Measurements from ENCODE around the gene TBX10. TPM values are rescaled to one million over a fixed set of nuclear protein-coding genes. Genes with fewer than 3 reads are reported as not detected.
"Not testable (repeated sequence)": the region's sequence is repeated elsewhere in the genome, so short reads cannot be mapped to it uniquely, and the experiment has no call there.

TBX10 gene
- total and polyA plus RNA-seq, 7 donors = 0.01 TPM; not detected in 6

- TF ChIP-seq, protein P1, sequence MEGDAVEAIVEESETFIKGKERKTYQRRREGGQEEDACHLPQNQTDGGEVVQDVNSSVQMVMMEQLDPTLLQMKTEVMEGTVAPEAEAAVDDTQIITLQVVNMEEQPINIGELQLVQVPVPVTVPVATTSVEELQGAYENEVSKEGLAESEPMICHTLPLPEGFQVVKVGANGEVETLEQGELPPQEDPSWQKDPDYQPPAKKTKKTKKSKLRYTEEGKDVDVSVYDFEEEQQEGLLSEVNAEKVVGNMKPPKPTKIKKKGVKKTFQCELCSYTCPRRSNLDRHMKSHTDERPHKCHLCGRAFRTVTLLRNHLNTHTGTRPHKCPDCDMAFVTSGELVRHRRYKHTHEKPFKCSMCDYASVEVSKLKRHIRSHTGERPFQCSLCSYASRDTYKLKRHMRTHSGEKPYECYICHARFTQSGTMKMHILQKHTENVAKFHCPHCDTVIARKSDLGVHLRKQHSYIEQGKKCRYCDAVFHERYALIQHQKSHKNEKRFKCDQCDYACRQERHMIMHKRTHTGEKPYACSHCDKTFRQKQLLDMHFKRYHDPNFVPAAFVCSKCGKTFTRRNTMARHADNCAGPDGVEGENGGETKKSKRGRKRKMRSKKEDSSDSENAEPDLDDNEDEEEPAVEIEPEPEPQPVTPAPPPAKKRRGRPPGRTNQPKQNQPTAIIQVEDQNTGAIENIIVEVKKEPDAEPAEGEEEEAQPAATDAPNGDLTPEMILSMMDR (IDR thresholded peaks at IDR 0.05) = no peak
- intact Hi-C loops (cut with DNase I) = loop anchor here (5.0 kb wide), 1 partner anchor 35 kb away; no protein-coding TSS in a partner anchor
- Histone ChIP-seq H3K27me3 (ENCODE audit: insufficient read depth in 3 of 3, low read length in 2 of 3) (no peaks in the 10 kb centered on the region), H3K9me3 (no peaks in the 10 kb centered on the region), H3K27ac (no peak overlapping the region), H3K4me1 (peaks cover 15% of the 10 kb centered on the region), H3K36me3 (ENCODE audit: insufficient read depth in 1 of 2, low read depth in 1 of 2) (no peaks in the 10 kb centered on the region), H3K4me3 (no peak overlapping the region)
- 87 to 89% (median 88%) methylated on average over 10 of the region's 10 CpGs for WGBS, 3 donors
- ATAC-seq = no peak
- peak in 1 of 2 donors; percentile 37 for DNase-seq
Observed at GRCh38 chr11:67626970-67627369, 12.6 kb downstream of the TBX10 start.

DNA sequence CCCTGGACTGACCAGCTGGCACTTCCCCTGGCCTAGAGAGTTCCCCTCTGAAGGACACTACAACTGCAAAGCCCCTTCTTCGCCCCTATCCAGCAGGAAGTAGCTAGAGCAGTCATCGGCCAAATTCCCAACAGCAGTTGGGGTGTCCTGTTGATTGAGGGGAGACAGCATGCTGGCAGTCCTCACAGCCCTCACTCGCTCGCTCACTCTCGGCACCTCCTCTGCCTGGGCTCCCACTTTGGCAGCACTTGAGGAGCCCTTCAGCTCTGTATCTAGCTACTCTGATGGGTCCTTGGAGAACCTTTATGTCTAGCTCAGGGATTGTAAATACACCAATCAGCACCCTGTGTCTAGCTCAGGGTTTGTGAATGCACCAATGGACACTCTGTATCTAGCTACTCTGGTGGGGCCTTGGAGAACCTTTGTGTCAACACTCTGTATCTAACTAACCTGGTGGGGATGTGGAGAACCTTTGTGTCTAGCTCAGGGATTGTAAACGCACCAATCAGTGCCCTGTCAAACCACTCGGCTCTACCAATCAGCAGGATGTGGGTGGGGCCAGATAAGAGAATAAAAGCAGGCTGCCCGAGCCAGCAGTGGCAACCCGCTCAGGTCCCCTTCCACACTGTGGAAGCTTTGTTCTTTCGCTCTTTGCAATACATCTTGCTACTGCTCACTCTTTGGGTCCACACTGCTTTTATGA is 13.3 kb downstream of the TBX10 start:
- intact Hi-C loops (cut with DNase I) = loop anchor here (5.0 kb wide), 1 partner anchor 36 kb away; no protein-coding TSS in a partner anchor
- not testable (repeated sequence) for H3K27me3 ChIP-seq (ENCODE audit: insufficient read depth in 3 of 3, low read length in 2 of 3)

DNA sequence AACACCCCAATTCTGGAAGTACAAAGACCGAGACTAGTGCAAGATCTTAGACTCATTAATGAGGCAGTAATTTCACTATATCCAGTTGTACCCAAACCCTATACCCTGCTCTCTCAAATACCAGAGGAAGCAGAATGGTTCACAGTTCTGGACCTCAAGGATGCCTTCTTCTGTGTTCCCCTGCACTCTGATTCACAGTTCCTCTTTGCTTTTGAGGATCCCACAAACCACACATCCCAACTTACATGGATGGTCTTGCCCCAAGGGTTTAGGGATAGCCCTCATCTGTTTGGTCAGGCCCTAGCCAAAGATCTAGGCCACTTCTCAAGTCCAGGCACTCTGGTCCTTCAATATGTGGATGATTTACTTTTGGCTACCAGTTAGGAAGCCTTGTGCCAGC is 15.8 kb downstream of the TBX10 start:
- H3K9me3 ChIP-seq; H3K27me3 ChIP-seq (ENCODE audit: insufficient read depth in 3 of 3, low read length in 2 of 3); intact Hi-C loops (cut with DNase I); ATAC-seq; DNase-seq; H3K27ac ChIP-seq; H3K4me3 ChIP-seq; H3K4me1 ChIP-seq; H3K36me3 ChIP-seq (ENCODE audit: insufficient read depth in 1 of 2, low read depth in 1 of 2): not testable (repeated sequence)
- 93 to 96% (median 96%) methylated on average over 1 of the region's 1 CpG for WGBS, 3 donors

More for the DNA sequence above, 13.3 kb downstream of the TBX10 start:
- not testable (repeated sequence) for ATAC-seq; DNase-seq; H3K4me3 ChIP-seq; H3K36me3 ChIP-seq (ENCODE audit: insufficient read depth in 1 of 2, low read depth in 1 of 2); H3K27ac ChIP-seq; H3K9me3 ChIP-seq
- 86 to 88% (median 88%) methylated on average over 10 of the region's 10 CpGs for WGBS, 3 donors
- H3K4me1 ChIP-seq = peaks cover 15% of the 10 kb centered on the region

GRCh38 chr11:67622905-67623304 is 16.7 kb downstream of the TBX10 start:
- H3K27ac ChIP-seq = peak overlapping the region; percentile 46
- H3K36me3 ChIP-seq (ENCODE audit: insufficient read depth in 1 of 2, low read depth in 1 of 2); H3K9me3 ChIP-seq; intact Hi-C loops (cut with DNase I); H3K4me1 ChIP-seq; H3K27me3 ChIP-seq (ENCODE audit: insufficient read depth in 3 of 3, low read length in 2 of 3); H3K4me3 ChIP-seq; ATAC-seq; DNase-seq: not testable (repeated sequence)
- 27 to 57% (median 36%) methylated on average over 6 to 7 of the region's 7 CpGs for WGBS, 3 donors

DNA sequence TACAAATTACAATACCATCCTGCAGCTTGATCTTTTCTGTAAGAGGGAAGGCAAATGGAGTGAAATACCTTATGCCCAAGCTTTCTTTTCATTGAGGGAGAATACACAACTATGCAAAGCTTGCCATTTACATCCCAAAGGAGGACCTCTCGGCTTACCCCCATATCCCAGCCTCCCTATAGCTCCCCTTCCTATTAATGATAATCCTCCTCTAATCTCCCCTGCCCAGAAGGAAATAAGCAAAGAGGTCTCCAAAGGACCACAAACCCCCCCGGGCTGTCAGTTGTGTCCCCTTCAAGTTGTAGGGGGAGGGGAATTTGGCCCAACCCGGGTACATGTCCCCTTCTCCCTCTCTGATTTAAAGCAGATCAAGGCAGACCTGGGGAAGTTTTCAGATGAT is 17.6 kb downstream of the TBX10 start:
- H3K9me3 ChIP-seq; H3K4me3 ChIP-seq; DNase-seq; H3K36me3 ChIP-seq (ENCODE audit: insufficient read depth in 1 of 2, low read depth in 1 of 2); H3K27ac ChIP-seq; intact Hi-C loops (cut with DNase I); H3K4me1 ChIP-seq; ATAC-seq; H3K27me3 ChIP-seq (ENCODE audit: insufficient read depth in 3 of 3, low read length in 2 of 3): not testable (repeated sequence)
- 54 to 61% (median 57%) methylated on average over 3 of the region's 3 CpGs for WGBS, 3 donors

- H3K27me3 ChIP-seq (ENCODE audit: insufficient read depth in 3 of 3, low read length in 2 of 3); H3K4me3 ChIP-seq; H3K36me3 ChIP-seq (ENCODE audit: insufficient read depth in 1 of 2, low read depth in 1 of 2); DNase-seq; H3K4me1 ChIP-seq; H3K27ac ChIP-seq; ATAC-seq; H3K9me3 ChIP-seq; intact Hi-C loops (cut with DNase I): not testable (repeated sequence)
- 78 to 84% (median 80%) methylated on average over 13 of the region's 13 CpGs for WGBS, 3 donors
Observed at GRCh38 chr11:67620621-67621020, 18.9 kb downstream of the TBX10 start.

DNA sequence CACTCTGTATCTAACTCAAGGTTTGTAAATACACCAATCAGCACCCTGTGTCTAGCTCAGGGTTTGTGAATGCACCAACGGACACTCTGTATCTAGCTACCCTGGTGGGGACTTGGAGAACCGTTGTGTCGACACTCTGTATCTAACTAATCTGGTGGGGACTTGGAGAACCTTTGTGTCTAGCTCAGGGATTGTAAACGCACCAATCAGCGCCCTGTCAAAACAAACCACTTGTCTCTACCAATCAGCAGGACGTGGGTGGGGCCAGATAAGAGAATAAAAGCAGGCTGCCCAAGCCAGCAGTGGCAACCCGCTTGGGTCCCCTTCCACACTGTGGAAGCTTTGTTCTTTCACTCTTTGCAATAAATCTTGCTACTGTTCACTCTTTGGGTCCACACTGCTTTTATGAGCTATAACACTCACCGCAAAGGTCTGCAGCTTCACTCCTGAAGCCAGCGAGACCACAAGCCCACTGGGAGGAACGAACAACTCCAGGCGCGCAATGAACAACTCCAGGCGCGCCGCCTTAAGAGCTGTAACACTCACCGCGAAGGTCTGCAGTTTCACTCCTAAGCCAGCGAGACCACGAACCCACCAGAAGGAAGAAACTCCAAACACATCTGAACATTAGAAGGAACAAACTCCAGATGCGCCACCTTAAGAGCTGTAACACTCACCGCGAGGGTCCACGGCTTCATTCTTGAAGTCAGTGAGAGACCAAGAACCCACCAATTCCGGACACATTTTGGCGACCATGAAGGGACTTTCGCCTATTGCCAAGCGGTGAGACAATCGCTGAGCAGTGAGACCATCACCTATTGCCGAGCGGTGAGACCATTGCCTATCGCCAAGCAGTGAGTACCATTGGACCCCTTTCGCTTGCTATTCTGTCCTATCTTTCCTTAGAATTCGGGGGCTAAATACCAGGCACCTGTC is 19.6 kb downstream of the TBX10 start:
- not testable (repeated sequence) for H3K9me3 ChIP-seq; ATAC-seq; H3K4me3 ChIP-seq; H3K27me3 ChIP-seq (ENCODE audit: insufficient read depth in 3 of 3, low read length in 2 of 3); H3K36me3 ChIP-seq (ENCODE audit: insufficient read depth in 1 of 2, low read depth in 1 of 2); H3K27ac ChIP-seq; H3K4me1 ChIP-seq; DNase-seq
- intact Hi-C loops (cut with DNase I) = loop anchor here in 1 of 2 donors (5.0 kb wide), 1 partner anchor 37 kb away; no protein-coding TSS in a partner anchor
- WGBS, 3 donors = 85 to 89% (median 88%) methylated on average over 33 of the region's 33 CpGs

DNA sequence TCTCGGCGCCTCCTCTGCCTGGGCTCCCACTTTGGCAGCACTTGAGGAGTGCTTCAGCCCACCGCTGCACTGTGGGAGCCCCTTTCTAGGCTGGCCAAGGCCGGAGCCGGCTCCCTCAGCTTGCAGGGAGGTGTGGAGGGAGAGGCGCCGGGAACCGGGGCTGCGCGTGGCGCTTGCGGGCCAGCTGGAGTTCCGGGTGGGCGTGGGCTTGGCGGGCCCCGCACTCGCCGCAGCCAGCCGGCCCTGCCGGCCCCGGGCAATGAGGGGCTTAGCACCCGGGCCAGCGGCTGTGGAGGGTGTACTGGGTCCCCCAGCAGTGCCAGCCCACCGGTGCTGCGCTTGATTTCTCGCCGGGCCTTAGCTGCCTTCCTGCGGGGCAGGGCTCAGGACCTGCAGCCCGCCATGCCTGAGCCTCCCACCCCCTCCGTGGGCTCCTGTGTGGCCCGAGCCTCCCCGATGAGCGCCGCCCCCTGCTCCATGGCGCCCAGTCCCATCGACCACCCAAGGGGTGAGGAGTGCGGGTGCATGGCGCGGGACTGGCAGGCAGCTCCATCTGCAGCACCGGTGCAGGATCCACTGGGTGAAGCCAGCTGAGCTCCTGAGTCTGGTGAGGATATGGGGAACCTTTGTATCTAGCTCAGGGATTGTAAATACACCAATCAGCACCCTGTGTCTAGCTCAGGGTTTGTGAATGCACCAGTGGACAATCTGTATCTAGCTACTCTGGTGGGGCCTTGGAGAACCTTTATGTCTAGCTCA is 20.5 kb downstream of the TBX10 start:
- not testable (repeated sequence) for ATAC-seq; H3K27ac ChIP-seq; H3K4me1 ChIP-seq; H3K4me3 ChIP-seq; H3K9me3 ChIP-seq; H3K27me3 ChIP-seq (ENCODE audit: insufficient read depth in 3 of 3, low read length in 2 of 3); H3K36me3 ChIP-seq (ENCODE audit: insufficient read depth in 1 of 2, low read depth in 1 of 2)
- intact Hi-C loops (cut with DNase I) = loop anchor here in 1 of 2 donors (5.0 kb wide), 1 partner anchor 38 kb away; no protein-coding TSS in a partner anchor
- 86 to 93% (median 92%) methylated on average over 20 to 40 of the region's 40 CpGs for WGBS, 3 donors
- DNase-seq = peak in 1 of 2 donors; percentile 37

Data from psoas muscle (tissue), 8 donors.